ENCODE measurements around the gene CCDC91.

Gene CCDC91

GRCh38 chr12:28190321-28191050 is at the start of gene CCDC91:
Gene CCDC91, plus strand, starts transcription at chr12:28190456. Its CDS starts 66,760 bp downstream, at chr12:28257216.
- DNase-seq = peak; percentile 32

- DNase-seq = no peak
Observed at GRCh38 chr12:28144059-28144458, 46.2 kb upstream of the CCDC91 start.

DNA sequence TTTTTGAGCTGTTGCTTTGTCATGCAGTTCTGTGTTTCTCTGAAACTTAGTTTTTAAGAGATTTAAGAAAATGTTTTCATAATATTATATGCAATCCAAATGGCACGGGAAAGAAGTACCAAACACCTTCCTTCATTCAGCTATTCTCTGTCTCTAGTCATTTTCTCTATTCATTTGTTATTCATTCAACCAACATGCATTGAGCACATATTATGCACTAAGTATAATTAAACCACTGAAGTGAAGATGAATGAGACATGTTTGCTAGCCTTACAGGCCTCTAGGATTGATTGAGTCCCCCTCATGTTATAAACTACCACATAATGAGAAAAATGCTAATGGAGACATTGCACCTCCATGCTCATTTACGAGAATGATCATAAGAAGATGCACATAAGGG is 45.7 kb upstream of the CCDC91 start:
- DNase-seq = no peak

DNA sequence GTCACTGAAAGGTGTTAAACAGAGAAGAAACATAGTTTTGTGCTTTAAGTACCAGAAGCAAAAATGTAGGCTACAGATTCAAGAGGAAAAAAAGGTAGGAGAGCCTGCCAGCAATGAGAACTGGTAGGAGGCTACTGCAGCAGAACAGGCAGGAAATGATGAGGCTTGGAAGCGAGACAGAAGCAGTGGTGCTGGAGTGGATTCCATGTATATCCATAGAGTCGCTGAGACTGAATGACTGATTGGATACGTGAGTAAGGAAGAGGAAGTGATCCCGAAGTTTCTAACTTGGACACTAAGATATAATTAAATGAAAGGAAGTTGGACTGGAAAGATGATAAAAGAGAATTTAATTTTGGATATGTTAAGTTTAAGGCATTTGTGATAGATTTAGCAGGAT is 45.0 kb upstream of the CCDC91 start:
- no peak for DNase-seq

GRCh38 chr12:28149279-28149678 is 41.0 kb upstream of the CCDC91 start:
- no peak for DNase-seq

DNA sequence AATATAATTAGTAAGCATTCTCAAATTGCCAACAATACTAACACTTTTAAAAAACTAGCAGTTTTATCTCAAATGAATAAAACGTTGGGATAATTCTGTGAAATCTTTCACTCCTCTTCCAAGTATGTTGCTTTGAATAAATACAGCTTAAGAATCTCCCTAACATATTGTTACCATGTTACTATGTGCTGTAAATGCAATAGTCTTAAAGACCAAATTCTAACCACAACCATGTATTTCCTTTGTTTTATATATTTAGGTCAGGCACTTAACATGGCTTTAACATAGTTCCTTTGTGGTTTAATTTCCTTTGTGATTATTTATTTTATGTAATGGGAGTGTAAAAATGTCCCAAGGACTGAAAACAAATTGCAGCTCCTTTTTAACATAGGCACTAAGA is 33.9 kb upstream of the CCDC91 start:
- DNase-seq = no peak

DNA sequence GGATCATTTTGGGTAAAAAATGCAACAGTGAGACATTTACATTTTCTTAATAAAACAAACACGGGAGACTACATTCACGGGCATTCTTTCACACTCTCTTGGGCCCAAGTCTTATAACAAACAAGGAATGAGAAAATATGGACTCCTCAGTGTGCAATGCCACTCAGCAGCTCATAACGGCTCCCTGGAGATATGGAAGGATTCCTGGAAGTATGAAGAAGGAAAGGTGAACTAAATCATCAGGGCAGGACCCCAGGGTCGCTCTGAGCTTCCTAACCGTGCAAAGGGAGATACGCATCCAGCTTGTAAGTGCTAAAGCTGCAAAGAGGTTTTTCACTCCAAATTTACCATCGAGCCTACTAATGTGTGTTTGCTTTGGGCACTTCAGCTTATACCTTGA is 33.5 kb upstream of the CCDC91 start:
- no peak for DNase-seq

GRCh38 chr12:28158353-28158752 is 31.9 kb upstream of the CCDC91 start:
- DNase-seq = no peak

GRCh38 chr12:28159688-28160087 is 30.6 kb upstream of the CCDC91 start:
- no peak for DNase-seq

GRCh38 chr12:28161697-28162096 is 28.6 kb upstream of the CCDC91 start:
- DNase-seq = no peak

DNA sequence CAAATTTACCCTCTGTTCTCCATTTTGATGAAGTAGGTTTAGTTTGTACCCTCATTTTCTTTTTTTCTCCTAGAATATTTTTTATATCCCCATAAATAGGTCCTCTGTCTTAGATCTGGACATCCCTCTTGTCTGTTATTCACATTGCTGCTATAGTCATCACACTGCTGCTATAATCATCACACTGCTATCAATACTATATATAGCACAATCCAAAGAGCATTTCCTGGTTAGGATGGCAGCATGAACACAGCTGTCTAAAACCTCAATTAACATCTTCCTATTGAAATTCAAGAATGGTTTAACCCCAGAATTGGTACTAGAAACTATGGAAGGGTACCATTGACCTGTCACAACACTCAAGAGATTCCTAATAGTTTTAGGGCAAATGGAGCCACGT is 27.6 kb upstream of the CCDC91 start:
- DNase-seq = no peak

- no peak for DNase-seq
Observed at GRCh38 chr12:28164644-28165275, 25.5 kb upstream of the CCDC91 start.

- no peak for DNase-seq
Observed at GRCh38 chr12:28167981-28168485, 22.2 kb upstream of the CCDC91 start.

GRCh38 chr12:28171356-28172060 is 18.7 kb upstream of the CCDC91 start:
- DNase-seq = no peak

DNA sequence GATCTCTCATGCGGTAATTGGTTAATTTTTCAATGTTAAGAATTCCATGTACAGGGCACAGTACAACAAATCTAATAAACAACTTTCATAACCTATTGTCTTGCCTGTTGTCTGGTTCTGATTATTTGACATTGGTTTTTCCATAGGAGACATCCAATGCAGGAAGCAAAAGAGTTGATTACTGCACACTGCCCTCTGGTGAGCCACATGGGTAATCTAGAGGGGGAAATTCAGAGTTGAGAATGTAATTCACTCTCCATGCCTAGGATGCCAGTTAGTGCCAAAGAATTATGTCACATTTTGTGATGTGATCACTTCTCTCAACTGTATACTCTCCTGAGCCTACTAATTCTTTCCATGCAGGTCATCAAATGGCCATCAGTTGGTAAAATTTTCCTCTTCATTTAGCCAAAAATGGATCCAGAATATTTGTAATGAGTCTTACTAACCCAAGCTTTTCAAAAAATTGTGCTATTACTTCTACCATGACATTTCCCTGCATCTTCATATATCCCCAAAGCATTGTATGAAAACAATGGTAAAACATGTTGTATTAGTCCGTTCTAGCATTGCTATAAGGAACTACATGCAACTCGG is 17.7 kb upstream of the CCDC91 start:
- no peak for DNase-seq

DNA sequence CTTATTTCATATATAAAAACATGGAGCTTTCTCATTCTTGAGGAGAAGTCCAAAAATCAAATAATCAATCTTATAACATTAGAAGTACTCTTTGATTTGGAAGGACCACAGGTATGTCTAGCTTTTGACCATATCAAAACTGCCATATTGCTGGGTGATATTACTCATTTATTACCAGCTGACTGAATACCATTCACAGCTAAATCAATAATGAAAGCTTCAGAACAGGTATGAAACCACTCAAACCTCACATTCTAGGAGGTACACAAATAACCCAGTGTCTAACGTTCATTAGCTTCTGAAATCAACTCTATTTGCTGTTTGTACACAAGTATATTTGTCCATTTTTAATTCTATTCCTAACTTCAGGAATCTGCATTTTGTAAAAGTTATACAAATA is 16.8 kb upstream of the CCDC91 start:
- DNase-seq = no peak

DNA sequence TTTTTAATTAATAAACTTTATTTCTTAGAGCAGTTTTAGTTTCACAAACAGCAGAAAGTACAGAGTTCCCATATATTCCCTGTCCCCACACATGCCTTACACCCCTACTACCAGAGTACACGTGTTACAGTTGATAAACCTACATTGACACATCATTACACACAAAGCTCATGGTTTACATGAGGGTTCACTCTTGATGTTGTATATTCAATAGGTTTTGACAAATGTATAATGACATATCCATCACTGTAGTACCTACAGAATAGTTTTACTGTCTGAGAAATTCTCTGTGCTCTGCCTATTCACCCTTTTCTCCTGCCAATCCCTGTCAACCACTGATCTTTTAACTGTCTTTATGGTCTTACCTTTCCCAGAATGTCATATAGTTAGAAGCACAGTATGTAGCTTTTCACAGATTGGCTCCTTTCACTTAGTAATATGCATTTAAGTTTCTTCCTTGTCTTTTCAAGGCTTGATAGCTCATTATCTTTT is 15.1 kb upstream of the CCDC91 start:
- no peak for DNase-seq

- DNase-seq = no peak
Observed at GRCh38 chr12:28176295-28176694, 14.0 kb upstream of the CCDC91 start.

DNA sequence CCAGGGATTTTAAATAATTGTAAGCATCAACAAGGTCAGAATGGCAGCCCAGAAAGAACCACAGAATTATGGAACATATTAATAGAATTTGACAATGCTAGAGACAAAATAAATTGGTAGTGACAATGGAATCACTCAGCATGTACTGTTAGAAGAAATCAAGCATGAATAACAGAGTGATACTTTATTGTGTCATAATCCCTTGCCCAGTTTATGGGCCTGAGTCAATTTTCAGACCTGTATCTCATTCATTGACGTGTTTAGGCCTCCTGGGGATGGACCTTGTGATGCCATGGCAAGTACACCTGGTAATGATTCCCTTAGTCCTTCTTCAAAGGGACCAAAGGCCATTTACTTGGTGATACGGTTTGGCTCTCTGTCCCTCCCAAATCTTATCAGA is 12.8 kb upstream of the CCDC91 start:
- no peak for DNase-seq

DNA sequence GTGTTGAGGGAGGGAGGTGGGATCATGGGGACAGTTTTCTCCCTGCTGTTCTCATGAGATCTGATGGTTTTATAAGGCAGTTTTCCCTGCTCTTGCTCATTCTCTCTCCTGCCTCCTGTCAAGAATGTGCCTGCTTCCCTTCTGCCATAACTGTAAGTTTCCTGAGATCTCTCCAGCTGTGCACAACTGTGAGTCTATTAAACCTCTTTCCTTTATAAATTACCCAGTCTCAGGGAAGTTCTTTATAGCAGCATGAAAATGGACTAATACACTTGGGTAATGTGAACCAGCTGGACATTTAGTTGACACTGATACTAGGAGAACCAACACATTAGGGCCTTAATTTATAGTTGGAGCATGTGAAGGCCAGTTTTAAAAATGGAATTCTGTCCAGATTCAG is 12.4 kb upstream of the CCDC91 start:
- DNase-seq = no peak

DNA sequence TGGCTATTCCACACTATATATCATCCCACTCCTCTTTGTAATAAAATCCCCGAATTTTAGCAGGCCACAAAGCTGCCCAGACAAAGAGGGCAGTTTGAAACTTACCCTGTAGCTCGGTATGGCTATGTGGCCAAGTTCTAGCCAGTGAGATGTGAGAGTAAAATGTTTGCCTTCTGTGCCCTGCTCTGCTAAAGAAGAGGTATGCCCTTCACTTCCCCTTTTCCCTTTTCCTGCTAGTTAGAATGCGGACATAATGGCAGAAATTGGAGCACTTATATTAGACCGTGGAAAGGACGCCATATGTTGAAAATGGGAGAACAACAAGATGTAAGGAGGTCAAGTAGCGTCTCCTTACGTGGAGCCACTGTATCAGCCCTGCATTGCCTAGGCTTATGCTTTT is 11.5 kb upstream of the CCDC91 start:
- no peak for DNase-seq

- DNase-seq = no peak
Observed at GRCh38 chr12:28180786-28181185, 9.5 kb upstream of the CCDC91 start.

DNA sequence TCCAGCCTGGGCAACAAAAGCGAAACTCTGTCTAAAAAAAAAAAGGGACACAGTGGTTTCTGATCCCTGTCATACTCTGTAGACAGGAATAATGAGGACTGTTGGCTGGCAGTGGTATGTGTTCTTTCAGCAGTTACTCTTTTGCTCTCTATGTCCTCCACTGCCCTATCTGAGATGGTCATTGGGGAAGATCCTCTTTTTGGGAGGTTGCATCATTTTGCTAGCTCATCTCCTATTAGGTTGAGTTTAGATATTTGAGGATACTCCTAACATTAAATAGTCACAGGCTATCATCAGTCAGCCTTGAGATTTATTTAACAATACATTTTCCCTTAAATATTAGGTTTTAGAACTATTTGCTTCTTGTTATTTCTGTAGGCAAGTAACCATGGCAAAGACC is 5.9 kb upstream of the CCDC91 start:
- no peak for DNase-seq
